Mucosa of rectum (tissue), 2 donors: Measurements from ENCODE around the gene C1QTNF1.

Experiments
- H3K27ac ChIP-seq, 2 donors: one replicate each; pipeline ENCODE4 v1.7.0; 2013; ENCODE audit warnings: inconsistent platforms in 2 of 2, low read depth in 2 of 2, low read length in 2 of 2
- H3K27me3 ChIP-seq, 2 donors: one replicate each; pipeline ENCODE4 v1.7.0; 2013; ENCODE audit warnings: low read length in 2 of 2; ENCODE audit not compliant: control insufficient read depth in 2 of 2, insufficient read depth in 2 of 2
- H3K36me3 ChIP-seq, 2 donors: one replicate each; pipeline ENCODE4 v1.7.0; 2013; ENCODE audit warnings: low read length in 2 of 2; ENCODE audit not compliant: control insufficient read depth in 2 of 2, insufficient read depth in 2 of 2
- H3K4me1 ChIP-seq, 2 donors: one replicate each; pipeline ENCODE4 v1.7.0; 2013; ENCODE audit warnings: low read length in 2 of 2, mild to moderate bottlenecking in 1 of 2; ENCODE audit not compliant: control insufficient read depth in 2 of 2, insufficient read depth in 2 of 2
- H3K4me3 ChIP-seq, 2 donors: one replicate each; pipeline ENCODE4 v1.7.0; 2013; ENCODE audit warnings: low read length in 2 of 2
- H3K9ac ChIP-seq, 2 donors: one replicate each; pipeline ENCODE4 v1.7.0; 2013; ENCODE audit warnings: low read length in 2 of 2, low read depth in 1 of 2, mild to moderate bottlenecking in 1 of 2
- H3K9me3 ChIP-seq, 2 donors: one replicate each; pipeline ENCODE4 v1.7.0; 2013; ENCODE audit warnings: low read length in 2 of 2; ENCODE audit not compliant: control insufficient read depth in 2 of 2
- donor health status: healthy.
- donor health status: Normal muscosa, but diverticular disease.

Gene C1QTNF1

GRCh38 chr17:79048826-79049755, 25.1 kb downstream of the C1QTNF1 start:
- no peaks in the 10 kb centered on the region for H3K4me1 ChIP-seq
- no peak overlapping the region for H3K27ac ChIP-seq
- no peak overlapping the region for H3K4me3 ChIP-seq
- H3K36me3 ChIP-seq = no peaks in the 10 kb centered on the region
- no peaks in the 10 kb centered on the region for H3K9me3 ChIP-seq
- no peaks in the 10 kb centered on the region for H3K27me3 ChIP-seq
- H3K9ac ChIP-seq = no peak overlapping the region

- Histone ChIP-seq H3K4me3 (no peak overlapping the region), H3K9ac (no peak overlapping the region), H3K27me3 (no peaks in the 10 kb centered on the region), H3K9me3 (no peaks in the 10 kb centered on the region), H3K27ac (no peak overlapping the region), H3K4me1 (no peaks in the 10 kb centered on the region), H3K36me3 (no peaks in the 10 kb centered on the region)
Measured at GRCh38 chr17:79049821-79050220, 25.9 kb downstream of the C1QTNF1 start.

GRCh38 chr17:79050551-79050950, 26.6 kb downstream of the C1QTNF1 start:
- Histone ChIP-seq H3K36me3 (no peaks in the 10 kb centered on the region), H3K4me3 (no peak overlapping the region), H3K27me3 (no peaks in the 10 kb centered on the region), H3K9me3 (no peaks in the 10 kb centered on the region), H3K9ac (no peak overlapping the region), H3K27ac (no peak overlapping the region), H3K4me1 (no peaks in the 10 kb centered on the region)

- Histone ChIP-seq H3K4me1 (no peaks in the 10 kb centered on the region), H3K9me3 (no peaks in the 10 kb centered on the region), H3K27ac (no peak overlapping the region), H3K4me3 (no peak overlapping the region), H3K36me3 (no peaks in the 10 kb centered on the region), H3K27me3 (no peaks in the 10 kb centered on the region), H3K9ac (no peak overlapping the region)
Measured at GRCh38 chr17:79051306-79051705, 27.3 kb downstream of the C1QTNF1 start.

GRCh38 chr17:79052131-79052530, 28.2 kb downstream of the C1QTNF1 start:
- Histone ChIP-seq H3K36me3 (no peaks in the 10 kb centered on the region), H3K27ac (no peak overlapping the region), H3K9me3 (no peaks in the 10 kb centered on the region), H3K27me3 (no peaks in the 10 kb centered on the region), H3K9ac (no peak overlapping the region), H3K4me3 (no peak overlapping the region), H3K4me1 (no peaks in the 10 kb centered on the region)

- no peak overlapping the region for H3K4me3 ChIP-seq
- H3K27me3 ChIP-seq = no peaks in the 10 kb centered on the region
- H3K9ac ChIP-seq = no peak overlapping the region
- H3K27ac ChIP-seq = no peak overlapping the region
- no peaks in the 10 kb centered on the region for H3K9me3 ChIP-seq
- H3K4me1 ChIP-seq = no peaks in the 10 kb centered on the region
- no peaks in the 10 kb centered on the region for H3K36me3 ChIP-seq
Measured at GRCh38 chr17:79053251-79053925, 29.4 kb downstream of the C1QTNF1 start.

GRCh38 chr17:79054200-79054960, 30.4 kb downstream of the C1QTNF1 start:
- Histone ChIP-seq H3K4me3 (no peak overlapping the region), H3K36me3 (no peaks in the 10 kb centered on the region), H3K9me3 (no peaks in the 10 kb centered on the region), H3K27ac (no peak overlapping the region), H3K4me1 (no peaks in the 10 kb centered on the region), H3K27me3 (no peaks in the 10 kb centered on the region), H3K9ac (no peak overlapping the region)

- no peak overlapping the region for H3K4me3 ChIP-seq
- H3K9ac ChIP-seq = no peak overlapping the region
- H3K27ac ChIP-seq = no peak overlapping the region
- H3K9me3 ChIP-seq = no peaks in the 10 kb centered on the region
- H3K36me3 ChIP-seq = no peaks in the 10 kb centered on the region
- no peaks in the 10 kb centered on the region for H3K4me1 ChIP-seq
- H3K27me3 ChIP-seq = no peaks in the 10 kb centered on the region
Measured at GRCh38 chr17:79055197-79055596, 31.2 kb downstream of the C1QTNF1 start.

- H3K9ac ChIP-seq = no peak overlapping the region
- H3K4me3 ChIP-seq = no peak overlapping the region
- H3K36me3 ChIP-seq = no peaks in the 10 kb centered on the region
- no peaks in the 10 kb centered on the region for H3K4me1 ChIP-seq
- no peaks in the 10 kb centered on the region for H3K27me3 ChIP-seq
- H3K9me3 ChIP-seq = no peaks in the 10 kb centered on the region
- no peak overlapping the region for H3K27ac ChIP-seq
Measured at GRCh38 chr17:79057737-79058385, 33.9 kb downstream of the C1QTNF1 start.
